SK-N-SH (cell line): Measurements from ENCODE around the gene TCP11L2. TPM values are rescaled to one million over a fixed set of nuclear protein-coding genes. Genes with fewer than 3 reads are reported as not detected.
"Not testable (repeated sequence)": the region's sequence is repeated elsewhere in the genome, so short reads cannot be mapped to it uniquely, and the experiment has no call there.

Experiments used
- CTCF ChIA-PET: fragments of 300-600, 350-600 bp; formaldehyde crosslinking; extraction: SDS; loops from one replicate; lab custom pipeline; 2021; lab: Yijun Ruan, JAX
- POLR2A ChIA-PET: fragments of 350-600 bp; sonication (Branson Sonifier 250); formaldehyde crosslinking; extraction: SDS; loops from one replicate; lab custom pipeline; 2020; ENCODE audit warnings: antibody characterized with exemption, inconsistent platforms; lab: Yijun Ruan, JAX
- DNase-seq: peaks from one replicate; pipeline ENCODE4 v3.0.0; 2012
- H2AFZ ChIP-seq: fragments of 200-600 bp; sonication (generic); 2 replicates; pipeline ENCODE4 v1.8.1; 2016; ENCODE audit warnings: antibody characterized with exemption, mild to moderate bottlenecking, low read depth
- H3F3A ChIP-seq: fragments of 200-600 bp; sonication (generic); replicated peaks from 2 replicates; pipeline ENCODE3; 2016; ENCODE audit warnings: antibody characterized with exemption, mild to moderate bottlenecking; ENCODE audit not compliant: insufficient read depth
- H3K27ac ChIP-seq, 2 experiments: fragments of 200-500 bp in 1 of 2; fragments of 200-600 bp in 1 of 2; sonication (Bioruptor generic) in 1 of 2; sonication (generic), shearing (Covaris generic) in 1 of 2; 2 replicates each; pipeline versions ENCODE4 v1.5.1 to v1.6.1; 2014 to 2016; ENCODE audit warnings: low read depth in 2 of 2, inconsistent platforms in 1 of 2, low read length in 1 of 2, mild to moderate bottlenecking in 1 of 2, mixed read lengths in 1 of 2
- H3K27me3 ChIP-seq: fragments of 200-600 bp; sonication (generic), shearing (Covaris generic); 2 replicates; pipeline ENCODE4 v1.6.1; 2016; ENCODE audit warnings: mixed run types; ENCODE audit not compliant: insufficient read depth
- H3K36me3 ChIP-seq, 2 experiments: fragments of 200-500 bp in 1 of 2; fragments of 200-600 bp in 1 of 2; sonication (Bioruptor generic) in 1 of 2; sonication (generic) in 1 of 2; replicated peaks in 1 of 2; 2 replicates each; pipeline versions ENCODE3 to v1.5.1; 2014 to 2016; ENCODE audit warnings: low read length in 1 of 2, mild to moderate bottlenecking in 1 of 2; ENCODE audit not compliant: insufficient read depth in 2 of 2, control insufficient read depth in 1 of 2
- H3K4me1 ChIP-seq, 2 experiments: fragments of 200-500 bp in 1 of 2; fragments of 200-600 bp in 1 of 2; sonication (Bioruptor generic) in 1 of 2; sonication (generic), shearing (Covaris generic) in 1 of 2; 2 replicates each; pipeline versions ENCODE4 v1.5.1 to v1.6.1; 2014 to 2016; ENCODE audit warnings: low read depth in 1 of 2, low read length in 1 of 2, mixed run types in 1 of 2; ENCODE audit not compliant: insufficient read depth in 2 of 2, control insufficient read depth in 1 of 2
- H3K4me2 ChIP-seq: fragments of 200-600 bp; sonication (generic), shearing (Covaris generic); 2 replicates; pipeline ENCODE4 v1.6.1; 2017; ENCODE audit warnings: mixed run types
- H3K4me3 ChIP-seq, 2 experiments: fragments of 200-500 bp in 1 of 2; fragments of 200-600 bp in 1 of 2; sonication (Bioruptor generic) in 1 of 2; sonication (generic), shearing (Covaris generic) in 1 of 2; 2 replicates each; pipeline versions ENCODE4 v1.5.1 to v1.8.1; 2014 to 2016; ENCODE audit warnings: low read depth in 2 of 2, inconsistent platforms in 1 of 2, low read length in 1 of 2, mild to moderate bottlenecking in 1 of 2, mixed read lengths in 1 of 2, moderate library complexity in 1 of 2
- H3K79me2 ChIP-seq: fragments of 200-600 bp; sonication (generic); 2 replicates; pipeline ENCODE4 v1.8.1; 2017; ENCODE audit warnings: mild to moderate bottlenecking; ENCODE audit not compliant: insufficient read depth
- H3K9ac ChIP-seq: fragments of 200-600 bp; sonication (generic); 2 replicates; pipeline ENCODE4 v1.6.1; 2017; ENCODE audit warnings: mixed run types
- H3K9me2 ChIP-seq: fragments of 200-600 bp; sonication (generic); 2 replicates; pipeline ENCODE4 v1.6.1; 2017; ENCODE audit warnings: mixed run types
- H3K9me3 ChIP-seq: fragments of 200-600 bp; sonication (generic); 2 replicates; pipeline ENCODE4 v1.6.1; 2017; ENCODE audit warnings: mixed run types, mild to moderate bottlenecking, moderate library complexity
- H4K20me1 ChIP-seq: fragments of 200-600 bp; sonication (generic); 2 replicates; pipeline ENCODE4 v1.6.1; 2017; ENCODE audit warnings: mild to moderate bottlenecking, mixed run types; ENCODE audit not compliant: insufficient read depth
- CTCF ChIP-seq: fragments of 200-600 bp; sonication (generic); IDR thresholded peaks from 2 replicates; pipeline ENCODE4 v1.6.1; 2017; ENCODE audit warnings: antibody characterized with exemption, mild to moderate bottlenecking, moderate library complexity
- ELF1 ChIP-seq: IDR thresholded peaks from 2 replicates; pipeline ENCODE4 v1.4.0; 2012
- EP300 ChIP-seq, 2 experiments: IDR thresholded peaks; 2 replicates each; pipeline versions ENCODE4 v1.4.0 to v1.6.1; 2012; ENCODE audit warnings: borderline replicate concordance in 1 of 2, low read depth in 1 of 2, low read length in 1 of 2
- FOXM1 ChIP-seq: IDR thresholded peaks from 2 replicates; pipeline ENCODE4 v1.4.0; 2012; ENCODE audit warnings: low read depth, mild to moderate bottlenecking
- GATA2 ChIP-seq: sonication (generic); formaldehyde crosslinking; IDR thresholded peaks from 2 replicates; pipeline ENCODE4 v1.5.0; 2020; ENCODE audit warnings: mild to moderate bottlenecking, missing genetic modification reagents
- JUND ChIP-seq: IDR thresholded peaks from 2 replicates; pipeline ENCODE4 v1.4.0; 2012
- MAX ChIP-seq: IDR thresholded peaks from 2 replicates; pipeline ENCODE4 v1.4.0; 2012; ENCODE audit warnings: low read depth
- MXI1 ChIP-seq: IDR thresholded peaks from 2 replicates; pipeline ENCODE4 v1.6.1; 2012; ENCODE audit warnings: mild to moderate bottlenecking, low read depth, low read length, improper control_type of control experiment
- NRF1 ChIP-seq: IDR thresholded peaks from 2 replicates; pipeline ENCODE4 v1.6.1; 2012; ENCODE audit warnings: low read depth, mild to moderate bottlenecking, low read length
- PBX3 ChIP-seq: IDR thresholded peaks from 2 replicates; pipeline ENCODE4; 2012
- REST ChIP-seq: IDR thresholded peaks from 2 replicates; pipeline ENCODE4 v1.6.1; 2012; ENCODE audit warnings: mild to moderate bottlenecking, low read depth, low read length, moderate library complexity
- SMC3 ChIP-seq: IDR thresholded peaks from 2 replicates; pipeline ENCODE4 v1.6.1; 2012; ENCODE audit warnings: low read depth, low read length, improper control_type of control experiment
- TEAD4 ChIP-seq: IDR thresholded peaks from 2 replicates; pipeline ENCODE4 v1.4.0; 2012; ENCODE audit warnings: mild to moderate bottlenecking, borderline replicate concordance; ENCODE audit not compliant: insufficient read depth
- USF1 ChIP-seq: IDR thresholded peaks from 2 replicates; pipeline ENCODE4 v1.4.0; 2012; ENCODE audit warnings: low read depth, borderline replicate concordance
- USF2 ChIP-seq: fragments of 150-350 bp; IDR thresholded peaks from 2 replicates; pipeline ENCODE4 v1.6.1; 2017; ENCODE audit warnings: antibody characterized with exemption, low read length, low read depth, borderline replicate concordance
- ZBTB33 ChIP-seq: IDR thresholded peaks from 2 replicates; pipeline ENCODE4 v1.4.0; 2012; ENCODE audit warnings: low read depth, borderline replicate concordance
- WGBS: methylation state at CpG from one replicate; pipeline ENCODE4 v1.1.6; 2017; ENCODE audit warnings: low lambda C conversion rate; 5-methylcytosine and 5-hydroxymethylcytosine counted together
- polyA plus RNA-seq, 3 experiments: library from polyadenylated mRNA; depleted of rRNA; stranded (reverse); fragments of >200 nt; gene quantifications; 2 replicates each; pipeline ENCODE4 v1.2.3, GENCODE V29; 2012

TCP11L2 gene
- polyA plus RNA-seq, 1 of the 3 experiments (the other 2 are of a cell fraction), result 4.0 TPM

GRCh38 chr12:106311139-106311538, 8.6 kb downstream of the TCP11L2 start:
- CTCF ChIA-PET, result no interaction called here
- TF ChIP-seq CTCF (no peak), PBX3 (no peak), TEAD4 (no peak), GATA2 (CRISPR knock-in tag) (no peak), FOXM1 (no peak), NRF1 (no peak), MXI1 (no peak), REST (no peak), USF1 (no peak), SMC3 (no peak), EP300 (IDR thresholded peaks at IDR 0.05; ENCODE audit: borderline replicate concordance in 1 of 2, low read depth in 1 of 2, low read length in 1 of 2) (no peak), USF2 (no peak), JUND (no peak), MAX (no peak), ZBTB33 (no peak), ELF1 (no peak)
- no peak overlapping the region for H2AFZ ChIP-seq
- H3K4me1 ChIP-seq, result peaks cover 5 to 16% of the 10 kb centered on the region in 2 experiments; a peak in 3 of 4 replicates
- H4K20me1 ChIP-seq, result no peaks in the 10 kb centered on the region
- H3K9me3 ChIP-seq, result no peaks in the 10 kb centered on the region
- H3K27ac ChIP-seq, result no peak overlapping the region
- no peaks in the 10 kb centered on the region for H3K27me3 ChIP-seq
- H3F3A ChIP-seq, result peaks cover 8% of the 10 kb centered on the region
- no peaks in the 10 kb centered on the region for H3K9me2 ChIP-seq
- no peaks in the 10 kb centered on the region for H3K79me2 ChIP-seq
- H3K4me3 ChIP-seq, result no peak overlapping the region
- H3K4me2 ChIP-seq, result no peak overlapping the region
- H3K36me3 ChIP-seq, result peaks cover 0 to 3% of the 10 kb centered on the region in 2 experiments
- H3K9ac ChIP-seq, result no peak overlapping the region
- WGBS, result 90% methylated on average over 8 of the region's 8 CpGs
- DNase-seq, result no peak
- POLR2A ChIA-PET, result no interaction called here

- H3K27ac ChIP-seq, H3K9ac ChIP-seq, H3F3A ChIP-seq, H3K27me3 ChIP-seq, H4K20me1 ChIP-seq, H3K9me3 ChIP-seq, H3K4me2 ChIP-seq, H3K9me2 ChIP-seq, H3K36me3 ChIP-seq, H3K4me3 ChIP-seq, H2AFZ ChIP-seq, DNase-seq, H3K79me2 ChIP-seq, POLR2A ChIA-PET: not testable (repeated sequence)
- 73% methylated on average over 4 of the region's 4 CpGs for WGBS
- CTCF ChIA-PET, result interaction anchor here (1.5 kb wide), 1 partner anchor 18 kb away, joined by 3 read pairs; no protein-coding TSS in a partner anchor
- H3K4me1 ChIP-seq, result peaks cover 5 to 16% of the 10 kb centered on the region in 2 experiments; a peak in 3 of 4 replicates
These were observed 10.9 kb downstream of the TCP11L2 start for GRCh38 chr12:106313413-106313812.
